Left colon (tissue), 2 donors: ENCODE results near the gene IFITM2. TPM values are rescaled to one million over a fixed set of nuclear protein-coding genes. Genes with fewer than 3 reads are reported as not detected.
A peak's percentile ranks its signal among the peaks of the same experiment; 100 is the strongest.
"Not testable (repeated sequence)": the region's sequence is repeated elsewhere in the genome, so short reads cannot be mapped to it uniquely, and the experiment has no call there.

Experiments used
- ATAC-seq: fragments of 200-7000 bp; cut with Tn5 transposase; one replicate; pipeline ENCODE4 v1.9.1; 2020; ENCODE audit warnings: mild to moderate bottlenecking, moderate library complexity
- DNase-seq, 2 donors: peaks; one replicate each; pipeline ENCODE4 v3.0.0-alpha.2; 2020
- intact Hi-C, 2 donors: fragments of 100-400 bp; cut with DNase I in 1 of 2; cut with micrococcal nuclease in 1 of 2; formaldehyde crosslinking; loops; one replicate each; pipeline versions ENCODE4 v1.11.2 to v1.14.0; 2022; cut with DNase I, micrococcal nuclease
- total RNA-seq, 2 donors: library from RNA; stranded (reverse); fragmentation: NEBNext Ultra II Directional; extraction: Animal tissue kit (Norgen Biotek cat#: 25700); gene quantifications; one replicate each; pipeline ENCODE4 v1.2.1, GENCODE V29; 2021
- donor health status: DM: no; HTN: no; CAD: no.
- donor health status: DM: yes; HTN: yes; CAD: no.

Gene IFITM2
- total RNA-seq, 2 donors from 2014 or later: 87.7 to 133 TPM

- peak; percentile 84 for ATAC-seq
- DNase-seq: peak in 1 of 2 donors; percentile 69
- intact Hi-C loops: no loop called here
Measured at GRCh38 chr11:279966-280705, 27.5 kb upstream of the IFITM2 start.

GRCh38 chr11:280706-281485 is 26.7 kb upstream of the IFITM2 start:
- peak; percentile 32 for ATAC-seq
- peak; percentile 26 to 60 for DNase-seq
- intact Hi-C loops: no loop called here

GRCh38 chr11:281486-282161 is 26.0 kb upstream of the IFITM2 start:
- peak; percentile 22 for DNase-seq

GRCh38 chr11:282171-282570 is 25.4 kb upstream of the IFITM2 start:
- DNase-seq (peak in 1 of 2 donors; percentile 4), ATAC-seq (no peak)
- intact Hi-C loops: no loop called here

More at GRCh38 chr11:281486-282161, 26.0 kb upstream of the IFITM2 start:
- ATAC-seq: no peak
- intact Hi-C loops: no loop called here

- intact Hi-C loops: no loop called here
- DNase-seq (peak; percentile 3 to 21), ATAC-seq (no peak)
Measured at GRCh38 chr11:282630-283360, 24.8 kb upstream of the IFITM2 start.

GRCh38 chr11:283405-284104 is 24.1 kb upstream of the IFITM2 start:
- intact Hi-C loops: no loop called here
- peak in 1 of 2 donors; percentile 3 for DNase-seq
- ATAC-seq: no peak

- intact Hi-C loops: no loop called here
- ATAC-seq (no peak), DNase-seq (peak; percentile 9 to 25)
Measured at GRCh38 chr11:284105-285020, 23.3 kb upstream of the IFITM2 start.

GRCh38 chr11:285021-285893 is 22.4 kb upstream of the IFITM2 start:
- intact Hi-C loops: no loop called here
- peak; percentile 3 to 20 for DNase-seq
- no peak for ATAC-seq

GRCh38 chr11:285894-286220 is 21.8 kb upstream of the IFITM2 start:
- intact Hi-C loops: no loop called here
- DNase-seq (peak in 1 of 2 donors; percentile 3), ATAC-seq (no peak)

GRCh38 chr11:286977-287820 is 20.4 kb upstream of the IFITM2 start:
- ATAC-seq, intact Hi-C loops: not testable (repeated sequence)
- peak; percentile 27 to 60 for DNase-seq

- ATAC-seq (peak; percentile 29), DNase-seq (peak; percentile 32 to 43)
- intact Hi-C loops: no loop called here
Measured at GRCh38 chr11:287821-288477, 19.7 kb upstream of the IFITM2 start.

GRCh38 chr11:288478-289397 is 18.9 kb upstream of the IFITM2 start, which contains the start of gene PGGHG:
Gene PGGHG (plus strand): TSS chr11:289126. CDS start chr11:289817, 691 bp downstream.
- intact Hi-C loops: no loop called here

GRCh38 chr11:289398-289711 is 18.3 kb upstream of the IFITM2 start:
- intact Hi-C loops: no loop called here
- ATAC-seq (peak; percentile 0), DNase-seq (peak in 1 of 2 donors; percentile 27)

More at GRCh38 chr11:288478-289397, 18.9 kb upstream of the IFITM2 start, which contains the start of gene PGGHG:
- ATAC-seq: peak; percentile 92
- DNase-seq: peak; percentile 76 to 85
